HepG2 (cell line): ENCODE measurements around the gene FGD4. TPM values are rescaled to one million over a fixed set of nuclear protein-coding genes. Genes with fewer than 3 reads are reported as not detected.

Source experiments
- CEBPG ChIP-seq: IDR thresholded peaks from 2 replicates; pipeline ENCODE4 v1.6.1; 2016
- HMG20A ChIP-seq: IDR thresholded peaks from 2 replicates; pipeline ENCODE4 v1.6.1; 2016; ENCODE audit warnings: borderline replicate concordance
- KAT2B ChIP-seq: fragments of 150-350 bp; IDR thresholded peaks from 2 replicates; pipeline ENCODE4 v1.6.1; 2014; ENCODE audit warnings: low read depth, low read length, borderline replicate concordance
- KDM5A ChIP-seq: fragments of 200-600 bp; sonication (generic); IDR thresholded peaks from 2 replicates; pipeline ENCODE4 v1.7.0; 2018; ENCODE audit warnings: antibody characterized with exemption, mild to moderate bottlenecking, low read length, borderline replicate concordance
- MXI1 ChIP-seq: IDR thresholded peaks from 3 replicates; pipeline ENCODE4 v1.6.1; 2012; ENCODE audit warnings: low read depth, low read length, inconsistent platforms, borderline replicate concordance
- NFATC3 ChIP-seq: sonication (generic); formaldehyde crosslinking; IDR thresholded peaks from 2 replicates; pipeline ENCODE4 v1.5.1; 2020; ENCODE audit warnings: mild to moderate bottlenecking, missing genetic modification reagents
- ONECUT2 ChIP-seq: sonication (generic); formaldehyde crosslinking; IDR thresholded peaks from 2 replicates; pipeline ENCODE4 v1.4.0; 2020; ENCODE audit warnings: missing genetic modification reagents
- PAF1 ChIP-seq: IDR thresholded peaks from 2 replicates; pipeline ENCODE4 v1.6.1; 2016; ENCODE audit warnings: missing genetic modification reagents, missing compliant biosample characterization
- SP5 ChIP-seq: IDR thresholded peaks from 2 replicates; pipeline ENCODE4 v1.6.1; 2016; ENCODE audit warnings: low read depth, borderline replicate concordance
- SRY ChIP-seq: sonication (generic); formaldehyde crosslinking; IDR thresholded peaks from 2 replicates; pipeline ENCODE4 v1.8.0; 2022; ENCODE audit warnings: mild to moderate bottlenecking, missing genetic modification reagents
- ZNF121 ChIP-seq: sonication (generic); formaldehyde crosslinking; IDR thresholded peaks from 2 replicates; pipeline ENCODE4 v1.5.0; 2020; ENCODE audit warnings: mild to moderate bottlenecking, missing genetic modification reagents
- ZNF160 ChIP-seq: sonication (generic); formaldehyde crosslinking; IDR thresholded peaks from 2 replicates; pipeline ENCODE4 v1.8.0; 2022; ENCODE audit warnings: mild to moderate bottlenecking, inconsistent platforms, missing genetic modification reagents
- ZNF296 ChIP-seq: sonication (generic); formaldehyde crosslinking; conservative IDR thresholded peaks from 2 replicates; pipeline ENCODE4 v1.5.0; 2020; ENCODE audit warnings: mild to moderate bottlenecking, missing genetic modification reagents
- ZNF468 ChIP-seq: sonication (generic); formaldehyde crosslinking; IDR thresholded peaks from 2 replicates; pipeline ENCODE4 v1.8.0; 2022; ENCODE audit warnings: mild to moderate bottlenecking, moderate library complexity, missing genetic modification reagents
- ZNF569 ChIP-seq: sonication (generic); formaldehyde crosslinking; IDR thresholded peaks from 2 replicates; pipeline ENCODE4 v1.5.0; 2020; ENCODE audit warnings: mild to moderate bottlenecking, missing genetic modification reagents, moderate library complexity, borderline replicate concordance
- ZNF761 ChIP-seq: sonication (generic); formaldehyde crosslinking; conservative IDR thresholded peaks from 2 replicates; pipeline ENCODE4 v1.4.0; 2020; ENCODE audit warnings: mild to moderate bottlenecking, missing genetic modification reagents
- ZNF781 ChIP-seq: sonication (generic); formaldehyde crosslinking; IDR thresholded peaks from 2 replicates; pipeline ENCODE4 v1.5.1; 2020; ENCODE audit warnings: borderline replicate concordance, mild to moderate bottlenecking, missing genetic modification reagents; ENCODE audit errors: not compliant biosample characterization
- ZNF816 ChIP-seq: sonication (generic); formaldehyde crosslinking; IDR thresholded peaks from 2 replicates; pipeline ENCODE4 v1.8.0; 2022; ENCODE audit warnings: missing genetic modification reagents, mild to moderate bottlenecking, borderline replicate concordance
- polyA plus RNA-seq, 8 experiments: library from polyadenylated mRNA; depleted of rRNA in 3 of 8; stranded (reverse) in 7 of 8; unstranded in 1 of 8; fragments of >200 nt; fragmentation: Illumina TruSeq in 4 of 8; extraction: Trizol in 4 of 8; gene quantifications; 2 replicates each; pipeline versions ENCODE4 v1.2.1 to v1.2.3, GENCODE V29; 2011 to 2016; ENCODE audit warnings: low read depth in 4 of 8, missing spikeins in 1 of 8, mixed read lengths in 1 of 8; ENCODE audit not compliant: insufficient read depth in 1 of 8
- total RNA-seq, 5 experiments: library from RNA; depleted of rRNA; stranded (reverse); fragments of >200 nt; fragmentation: Illumina TruSeq; extraction: Trizol; gene quantifications; 2 replicates each; pipeline ENCODE4 v1.2.3, GENCODE V29; 2016; ENCODE audit warnings: low read depth in 1 of 5
- TF ChIP-seq, protein P1 (sequence below): sonication (generic); formaldehyde crosslinking; IDR thresholded peaks from 2 replicates; pipeline ENCODE4 v1.4.0; 2020; ENCODE audit warnings: missing genetic modification reagents
- TF ChIP-seq, protein P2 (sequence below): sonication (generic); formaldehyde crosslinking; IDR thresholded peaks from 2 replicates; pipeline ENCODE4 v1.9.0; 2021; ENCODE audit warnings: missing genetic modification reagents, mild to moderate bottlenecking, borderline replicate concordance
- TF ChIP-seq, protein P3 (sequence below): IDR thresholded peaks from 2 replicates; pipeline ENCODE4 v1.6.1; 2012; ENCODE audit warnings: inconsistent platforms
- TF ChIP-seq, protein P4 (sequence below): sonication (generic); formaldehyde crosslinking; IDR thresholded peaks from 2 replicates; pipeline ENCODE4 v1.5.1; 2020; ENCODE audit warnings: missing genetic modification reagents, mild to moderate bottlenecking, borderline replicate concordance
- TF ChIP-seq, protein P5 (sequence below): sonication (generic); formaldehyde crosslinking; IDR thresholded peaks from 2 replicates; pipeline ENCODE4 v1.5.1; 2020; ENCODE audit warnings: mild to moderate bottlenecking, moderate library complexity, missing genetic modification reagents
- TF ChIP-seq, protein P6 (sequence below): sonication (generic); formaldehyde crosslinking; conservative IDR thresholded peaks from 2 replicates; pipeline ENCODE4 v1.4.0; 2020; ENCODE audit warnings: missing genetic modification reagents
- TF ChIP-seq, protein P7 (sequence below): sonication (generic); formaldehyde crosslinking; IDR thresholded peaks from 2 replicates; pipeline ENCODE4 v1.4.0; 2020; ENCODE audit warnings: mild to moderate bottlenecking, missing genetic modification reagents

FGD4 gene
- total and polyA plus RNA-seq, 2 of the 13 experiments (the other 11 are each of a cell fraction or from before 2014, with no cell fraction given): 4.6 to 6.6 TPM

DNA sequence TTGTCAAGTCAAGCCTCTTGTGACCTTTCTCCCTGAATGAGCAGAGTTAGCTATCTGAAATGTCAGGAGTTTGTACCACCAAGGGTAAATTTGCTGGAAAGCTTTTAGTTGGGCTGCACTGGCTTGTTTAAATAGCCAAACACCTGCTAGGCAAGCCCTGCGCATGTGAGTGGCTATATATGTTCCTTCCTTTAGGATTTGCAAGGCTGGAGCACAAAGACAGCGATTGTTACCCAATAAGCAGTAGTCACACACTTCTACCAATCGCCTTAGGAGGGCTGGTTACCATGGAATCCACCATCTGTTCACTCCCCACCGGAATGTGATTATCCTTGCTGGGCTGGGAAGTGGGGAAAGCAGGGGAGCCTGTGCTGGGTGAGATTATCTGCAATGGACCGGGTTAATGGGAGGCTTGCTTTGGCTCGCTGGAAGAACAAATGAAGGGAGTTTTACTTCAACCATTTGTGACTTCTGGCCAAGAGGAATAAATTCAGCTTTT, 102.5 kb downstream of the FGD4 start (continued):
- peak; percentile 20; the same call in 1 of the 3 replicates for TF ChIP-seq MXI1
- no peak for TF ChIP-seq ZNF468
- TF ChIP-seq ZNF121: peak; percentile 45; the same call in 1 of the 2 replicates
- TF ChIP-seq NFATC3 (CRISPR knock-in tag): no peak
- TF ChIP-seq, protein P1, sequence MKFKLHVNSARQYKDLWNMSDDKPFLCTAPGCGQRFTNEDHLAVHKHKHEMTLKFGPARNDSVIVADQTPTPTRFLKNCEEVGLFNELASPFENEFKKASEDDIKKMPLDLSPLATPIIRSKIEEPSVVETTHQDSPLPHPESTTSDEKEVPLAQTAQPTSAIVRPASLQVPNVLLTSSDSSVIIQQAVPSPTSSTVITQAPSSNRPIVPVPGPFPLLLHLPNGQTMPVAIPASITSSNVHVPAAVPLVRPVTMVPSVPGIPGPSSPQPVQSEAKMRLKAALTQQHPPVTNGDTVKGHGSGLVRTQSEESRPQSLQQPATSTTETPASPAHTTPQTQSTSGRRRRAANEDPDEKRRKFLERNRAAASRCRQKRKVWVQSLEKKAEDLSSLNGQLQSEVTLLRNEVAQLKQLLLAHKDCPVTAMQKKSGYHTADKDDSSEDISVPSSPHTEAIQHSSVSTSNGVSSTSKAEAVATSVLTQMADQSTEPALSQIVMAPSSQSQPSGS (CRISPR knock-in tag): no peak
- TF ChIP-seq PAF1 (CRISPR knock-in tag): no peak
- TF ChIP-seq, protein P2, sequence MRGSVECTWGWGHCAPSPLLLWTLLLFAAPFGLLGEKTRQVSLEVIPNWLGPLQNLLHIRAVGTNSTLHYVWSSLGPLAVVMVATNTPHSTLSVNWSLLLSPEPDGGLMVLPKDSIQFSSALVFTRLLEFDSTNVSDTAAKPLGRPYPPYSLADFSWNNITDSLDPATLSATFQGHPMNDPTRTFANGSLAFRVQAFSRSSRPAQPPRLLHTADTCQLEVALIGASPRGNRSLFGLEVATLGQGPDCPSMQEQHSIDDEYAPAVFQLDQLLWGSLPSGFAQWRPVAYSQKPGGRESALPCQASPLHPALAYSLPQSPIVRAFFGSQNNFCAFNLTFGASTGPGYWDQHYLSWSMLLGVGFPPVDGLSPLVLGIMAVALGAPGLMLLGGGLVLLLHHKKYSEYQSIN (CRISPR knock-in tag): no peak
- TF ChIP-seq ZNF296 (CRISPR knock-in tag): no peak
- TF ChIP-seq ONECUT2 (CRISPR knock-in tag): no peak
- no peak for TF ChIP-seq ZNF160 (CRISPR knock-in tag)
- no peak for TF ChIP-seq SRY (CRISPR knock-in tag)
- TF ChIP-seq HMG20A (CRISPR knock-in tag): peak; percentile 44; the same call in 1 of the 2 replicates
- TF ChIP-seq, protein P3, sequence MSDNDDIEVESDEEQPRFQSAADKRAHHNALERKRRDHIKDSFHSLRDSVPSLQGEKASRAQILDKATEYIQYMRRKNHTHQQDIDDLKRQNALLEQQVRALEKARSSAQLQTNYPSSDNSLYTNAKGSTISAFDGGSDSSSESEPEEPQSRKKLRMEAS: peak; percentile 56
- no peak for TF ChIP-seq SP5
- peak; percentile 60; the same call in 1 of the 2 replicates for TF ChIP-seq ZNF761 (CRISPR knock-in tag)
- TF ChIP-seq, protein P4, sequence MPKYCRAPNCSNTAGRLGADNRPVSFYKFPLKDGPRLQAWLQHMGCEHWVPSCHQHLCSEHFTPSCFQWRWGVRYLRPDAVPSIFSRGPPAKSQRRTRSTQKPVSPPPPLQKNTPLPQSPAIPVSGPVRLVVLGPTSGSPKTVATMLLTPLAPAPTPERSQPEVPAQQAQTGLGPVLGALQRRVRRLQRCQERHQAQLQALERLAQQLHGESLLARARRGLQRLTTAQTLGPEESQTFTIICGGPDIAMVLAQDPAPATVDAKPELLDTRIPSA (CRISPR knock-in tag): no peak
- TF ChIP-seq, protein P5, sequence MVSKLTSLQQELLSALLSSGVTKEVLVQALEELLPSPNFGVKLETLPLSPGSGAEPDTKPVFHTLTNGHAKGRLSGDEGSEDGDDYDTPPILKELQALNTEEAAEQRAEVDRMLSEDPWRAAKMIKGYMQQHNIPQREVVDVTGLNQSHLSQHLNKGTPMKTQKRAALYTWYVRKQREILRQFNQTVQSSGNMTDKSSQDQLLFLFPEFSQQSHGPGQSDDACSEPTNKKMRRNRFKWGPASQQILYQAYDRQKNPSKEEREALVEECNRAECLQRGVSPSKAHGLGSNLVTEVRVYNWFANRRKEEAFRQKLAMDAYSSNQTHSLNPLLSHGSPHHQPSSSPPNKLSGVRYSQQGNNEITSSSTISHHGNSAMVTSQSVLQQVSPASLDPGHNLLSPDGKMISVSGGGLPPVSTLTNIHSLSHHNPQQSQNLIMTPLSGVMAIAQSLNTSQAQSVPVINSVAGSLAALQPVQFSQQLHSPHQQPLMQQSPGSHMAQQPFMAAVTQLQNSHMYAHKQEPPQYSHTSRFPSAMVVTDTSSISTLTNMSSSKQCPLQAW (CRISPR knock-in tag): no peak
- no peak for TF ChIP-seq KAT2B
- TF ChIP-seq, protein P6, sequence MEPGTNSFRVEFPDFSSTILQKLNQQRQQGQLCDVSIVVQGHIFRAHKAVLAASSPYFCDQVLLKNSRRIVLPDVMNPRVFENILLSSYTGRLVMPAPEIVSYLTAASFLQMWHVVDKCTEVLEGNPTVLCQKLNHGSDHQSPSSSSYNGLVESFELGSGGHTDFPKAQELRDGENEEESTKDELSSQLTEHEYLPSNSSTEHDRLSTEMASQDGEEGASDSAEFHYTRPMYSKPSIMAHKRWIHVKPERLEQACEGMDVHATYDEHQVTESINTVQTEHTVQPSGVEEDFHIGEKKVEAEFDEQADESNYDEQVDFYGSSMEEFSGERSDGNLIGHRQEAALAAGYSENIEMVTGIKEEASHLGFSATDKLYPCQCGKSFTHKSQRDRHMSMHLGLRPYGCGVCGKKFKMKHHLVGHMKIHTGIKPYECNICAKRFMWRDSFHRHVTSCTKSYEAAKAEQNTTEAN: 0 out of 2 replicates have a peak, but pooled peaks have one; percentile 35
- no peak for TF ChIP-seq ZNF569 (CRISPR knock-in tag)
- peak; percentile 21 for TF ChIP-seq ZNF781
- TF ChIP-seq ZNF816: peak; percentile 62; the same call in 1 of the 2 replicates
- no peak for TF ChIP-seq KDM5A
- TF ChIP-seq CEBPG: peak; percentile 87
- TF ChIP-seq, protein P7, sequence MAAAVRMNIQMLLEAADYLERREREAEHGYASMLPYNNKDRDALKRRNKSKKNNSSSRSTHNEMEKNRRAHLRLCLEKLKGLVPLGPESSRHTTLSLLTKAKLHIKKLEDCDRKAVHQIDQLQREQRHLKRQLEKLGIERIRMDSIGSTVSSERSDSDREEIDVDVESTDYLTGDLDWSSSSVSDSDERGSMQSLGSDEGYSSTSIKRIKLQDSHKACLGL: no peak
